OCI-LY1 (cell line): ENCODE results near the gene CDH23.

ENCODE experiments used
- H2AFZ ChIP-seq: fragments of 200-600 bp; sonication (generic), shearing (Covaris generic); 2 replicates; pipeline ENCODE4 v1.6.0; 2014; ENCODE audit warnings: antibody characterized with exemption, mild to moderate bottlenecking, low read length
- H3F3A ChIP-seq: fragments of 200-600 bp; sonication (generic), shearing (Covaris generic); 2 replicates; pipeline ENCODE4 v1.6.0; 2014; ENCODE audit warnings: mild to moderate bottlenecking, antibody characterized with exemption, low read length, moderate library complexity; ENCODE audit not compliant: insufficient read depth
- H3K27ac ChIP-seq: fragments of 200-600 bp; sonication (generic); 2 replicates; pipeline ENCODE4 v1.5.1; 2014; ENCODE audit warnings: low read length, mixed run types, mild to moderate bottlenecking, low read depth; ENCODE audit not compliant: poor library complexity, severe bottlenecking
- H3K27me3 ChIP-seq: fragments of 200-600 bp; sonication (generic); 2 replicates; pipeline ENCODE4 v1.6.0; 2014; ENCODE audit warnings: antibody characterized with exemption, mild to moderate bottlenecking, low read length, moderate library complexity; ENCODE audit not compliant: insufficient read depth
- H3K36me3 ChIP-seq: fragments of 200-600 bp; sonication (generic); 2 replicates; pipeline ENCODE4 v1.6.1; 2014; ENCODE audit warnings: mild to moderate bottlenecking, antibody characterized with exemption, low read length, moderate library complexity, mixed read lengths; ENCODE audit not compliant: insufficient read depth
- H3K4me1 ChIP-seq: fragments of 200-600 bp; sonication (generic); 2 replicates; pipeline ENCODE4 v1.5.1; 2014; ENCODE audit warnings: mild to moderate bottlenecking, low read length, moderate library complexity; ENCODE audit not compliant: insufficient read depth, severe bottlenecking
- H3K4me2 ChIP-seq: fragments of 200-600 bp; sonication (generic), shearing (Covaris generic); 2 replicates; pipeline ENCODE4 v1.6.1; 2014; ENCODE audit warnings: low read length
- H3K4me3 ChIP-seq: fragments of 200-600 bp; sonication (generic); 2 replicates; pipeline ENCODE4 v1.5.1; 2014; ENCODE audit warnings: low read length, low read depth, mild to moderate bottlenecking, mixed read lengths; ENCODE audit not compliant: poor library complexity, severe bottlenecking
- H3K79me2 ChIP-seq: fragments of 200-600 bp; shearing (Covaris generic); 2 replicates; pipeline ENCODE4 v1.6.1; 2016; ENCODE audit warnings: mixed run types, low read length, mixed read lengths; ENCODE audit not compliant: insufficient read depth
- H3K9ac ChIP-seq: fragments of 200-600 bp; sonication (generic), shearing (Covaris generic); 2 replicates; pipeline ENCODE4 v1.6.1; 2014; ENCODE audit warnings: mild to moderate bottlenecking, low read length, mixed read lengths
- H3K9me2 ChIP-seq: fragments of 200-600 bp; sonication (generic), shearing (Covaris generic); 2 replicates; pipeline ENCODE4 v1.6.1; 2014; ENCODE audit warnings: low read depth, mild to moderate bottlenecking, low read length, mixed read lengths
- H3K9me3 ChIP-seq: fragments of 200-600 bp; shearing (Covaris generic); 2 replicates; pipeline ENCODE4 v1.6.1; 2014; ENCODE audit warnings: low read length, mixed read lengths
- H4K20me1 ChIP-seq: fragments of 200-600 bp; sonication (generic), shearing (Covaris generic); 2 replicates; pipeline ENCODE4 v1.6.0; 2016; ENCODE audit warnings: mild to moderate bottlenecking, low read length; ENCODE audit not compliant: insufficient read depth
- EZH2 ChIP-seq: fragments of 200-600 bp; sonication (generic), shearing (Covaris generic); IDR thresholded peaks from 2 replicates; pipeline ENCODE4 v1.8.0; 2017; ENCODE audit warnings: borderline replicate concordance, mixed run types, mild to moderate bottlenecking, antibody characterized with exemption, low read length, moderate library complexity, mixed read lengths
- TF ChIP-seq, protein P1 (sequence below): fragments of 200-600 bp; sonication (generic), shearing (Covaris generic); IDR thresholded peaks from 2 replicates; pipeline ENCODE4 v1.5.1; 2017; ENCODE audit warnings: mild to moderate bottlenecking, antibody characterized with exemption, low read length, moderate library complexity, mixed read lengths

CDH23 gene

DNA sequence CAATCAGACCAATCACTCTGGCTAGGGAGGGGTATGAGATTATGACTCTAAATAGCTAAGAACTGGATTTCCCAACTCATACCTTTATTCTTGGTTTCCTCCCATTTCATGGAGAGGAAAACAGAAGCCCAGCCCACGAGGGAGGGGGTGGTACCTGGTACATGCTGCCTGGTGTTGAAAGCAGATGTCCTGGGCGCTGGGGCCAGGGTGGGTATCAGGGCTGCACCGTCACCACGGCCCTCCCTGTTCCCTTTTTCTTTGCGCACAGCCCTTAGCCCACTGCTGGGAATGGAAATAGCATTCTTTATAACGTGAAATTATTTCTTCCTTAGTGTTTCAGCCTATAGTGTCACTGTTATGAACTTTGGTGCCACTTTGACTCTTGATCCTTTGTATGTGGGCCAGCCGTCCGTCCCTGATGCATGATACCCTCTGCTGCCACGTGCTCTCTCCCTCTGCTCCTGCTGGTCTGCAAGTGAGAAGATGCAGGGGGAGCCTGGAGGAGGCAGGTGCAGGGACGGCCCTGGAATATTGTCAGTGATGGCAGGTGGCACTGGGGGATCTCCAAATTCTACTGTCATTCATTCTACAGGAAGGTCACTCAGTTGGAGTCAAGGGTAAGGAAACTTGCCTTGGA, 158.5 kb downstream of the CDH23 start:
- no peak overlapping the region for H3K9ac ChIP-seq

DNA sequence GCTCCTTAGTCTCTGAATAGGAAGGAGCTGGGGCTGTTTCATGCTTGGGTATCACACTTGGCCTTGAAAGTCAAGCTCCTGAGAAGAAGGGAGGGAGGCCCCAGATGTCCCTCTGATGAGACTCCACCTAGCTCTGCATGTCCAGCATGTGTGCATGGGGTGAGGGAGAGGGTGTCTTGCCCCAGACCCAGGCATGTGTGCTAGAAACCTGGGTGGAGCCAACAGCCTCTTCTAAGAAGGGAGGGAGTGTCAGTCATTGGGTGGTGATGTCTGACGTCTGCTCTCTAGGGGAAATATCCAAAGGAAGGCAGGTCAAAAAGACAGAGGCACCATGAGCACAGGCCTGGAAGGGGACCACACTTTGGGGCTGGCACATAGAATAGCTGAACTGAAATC, 159.0 kb downstream of the CDH23 start:
- Histone ChIP-seq H3K9me2 (no peaks in the 10 kb centered on the region), H2AFZ (no peak overlapping the region), H3K4me3 (no peak overlapping the region), H3K36me3 (no peaks in the 10 kb centered on the region), H3K27me3 (no peaks in the 10 kb centered on the region), H4K20me1 (no peaks in the 10 kb centered on the region), H3K27ac (no peak overlapping the region), H3K4me1 (no peaks in the 10 kb centered on the region), H3K79me2 (no peaks in the 10 kb centered on the region), H3K9ac (no peak overlapping the region), H3K4me2 (no peak overlapping the region), H3K9me3 (no peaks in the 10 kb centered on the region), H3F3A (no peaks in the 10 kb centered on the region)
- TF ChIP-seq, protein P1, sequence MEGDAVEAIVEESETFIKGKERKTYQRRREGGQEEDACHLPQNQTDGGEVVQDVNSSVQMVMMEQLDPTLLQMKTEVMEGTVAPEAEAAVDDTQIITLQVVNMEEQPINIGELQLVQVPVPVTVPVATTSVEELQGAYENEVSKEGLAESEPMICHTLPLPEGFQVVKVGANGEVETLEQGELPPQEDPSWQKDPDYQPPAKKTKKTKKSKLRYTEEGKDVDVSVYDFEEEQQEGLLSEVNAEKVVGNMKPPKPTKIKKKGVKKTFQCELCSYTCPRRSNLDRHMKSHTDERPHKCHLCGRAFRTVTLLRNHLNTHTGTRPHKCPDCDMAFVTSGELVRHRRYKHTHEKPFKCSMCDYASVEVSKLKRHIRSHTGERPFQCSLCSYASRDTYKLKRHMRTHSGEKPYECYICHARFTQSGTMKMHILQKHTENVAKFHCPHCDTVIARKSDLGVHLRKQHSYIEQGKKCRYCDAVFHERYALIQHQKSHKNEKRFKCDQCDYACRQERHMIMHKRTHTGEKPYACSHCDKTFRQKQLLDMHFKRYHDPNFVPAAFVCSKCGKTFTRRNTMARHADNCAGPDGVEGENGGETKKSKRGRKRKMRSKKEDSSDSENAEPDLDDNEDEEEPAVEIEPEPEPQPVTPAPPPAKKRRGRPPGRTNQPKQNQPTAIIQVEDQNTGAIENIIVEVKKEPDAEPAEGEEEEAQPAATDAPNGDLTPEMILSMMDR, result no peak
- no peak for TF ChIP-seq EZH2

More for the DNA sequence above, 158.5 kb downstream of the CDH23 start:
- TF ChIP-seq, protein P1, result no peak
- no peak for TF ChIP-seq EZH2
- Histone ChIP-seq H3K4me1 (no peaks in the 10 kb centered on the region), H2AFZ (no peak overlapping the region), H3K4me3 (no peak overlapping the region), H3K4me2 (no peak overlapping the region), H3K36me3 (no peaks in the 10 kb centered on the region), H3K9me3 (no peaks in the 10 kb centered on the region), H3F3A (no peaks in the 10 kb centered on the region), H3K79me2 (no peaks in the 10 kb centered on the region), H3K27ac (no peak overlapping the region), H3K9me2 (no peaks in the 10 kb centered on the region), H4K20me1 (no peaks in the 10 kb centered on the region), H3K27me3 (no peaks in the 10 kb centered on the region)

DNA sequence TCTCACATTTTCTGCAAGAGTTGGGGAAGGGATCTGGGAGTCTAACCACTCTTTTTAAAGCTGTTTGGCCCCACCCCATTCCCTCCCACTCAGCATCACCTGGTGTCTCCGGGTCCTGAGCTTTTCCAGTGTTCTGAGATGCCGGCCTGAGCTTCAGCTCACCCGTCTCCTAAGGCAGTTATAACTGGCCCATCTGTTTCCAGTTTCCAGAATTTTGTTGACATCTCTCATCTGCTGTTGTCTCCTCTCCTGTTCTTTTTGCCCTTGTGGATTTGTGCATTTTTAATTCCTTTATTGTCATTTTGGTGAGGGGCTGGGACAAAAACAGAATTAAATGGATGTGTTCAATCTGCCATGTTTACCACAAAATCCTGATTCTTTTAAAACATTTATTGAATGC, 162.3 kb downstream of the CDH23 start:
- H3K4me1 ChIP-seq, result no peaks in the 10 kb centered on the region
- no peaks in the 10 kb centered on the region for H3K9me3 ChIP-seq
- H3K4me2 ChIP-seq, result no peak overlapping the region
- no peaks in the 10 kb centered on the region for H4K20me1 ChIP-seq
- no peaks in the 10 kb centered on the region for H3K79me2 ChIP-seq
- no peak overlapping the region for H3K9ac ChIP-seq
- H3K9me2 ChIP-seq, result no peaks in the 10 kb centered on the region
- H3K27me3 ChIP-seq, result no peaks in the 10 kb centered on the region
- H3K27ac ChIP-seq, result no peak overlapping the region
- TF ChIP-seq EZH2, result no peak
- TF ChIP-seq, protein P1, result no peak
- H3K4me3 ChIP-seq, result no peak overlapping the region
- H3K36me3 ChIP-seq, result no peaks in the 10 kb centered on the region
- H2AFZ ChIP-seq, result no peak overlapping the region
- no peaks in the 10 kb centered on the region for H3F3A ChIP-seq
